Mesendoderm (in vitro differentiated cells): ENCODE data around the gene GALNT1.

Source experiments
- DNase-seq: peaks from one replicate; pipeline ENCODE4 v3.0.0; 2013
- H2AK5ac ChIP-seq: 2 replicates; pipeline ENCODE4 v1.6.1; 2013; ENCODE audit warnings: low read length, inconsistent platforms
- H2BK120ac ChIP-seq: 2 replicates; pipeline ENCODE4 v1.6.1; 2013; ENCODE audit warnings: low read depth, mild to moderate bottlenecking, low read length, moderate library complexity, mixed read lengths
- H2BK15ac ChIP-seq: replicated peaks from 2 replicates; pipeline ENCODE4 v1.6.1; 2013; ENCODE audit warnings: low read depth, mild to moderate bottlenecking, moderate library complexity
- H2BK5ac ChIP-seq: 2 replicates; pipeline ENCODE4 v1.6.1; 2013; ENCODE audit warnings: low read length, inconsistent platforms
- H3K18ac ChIP-seq: 2 replicates; pipeline ENCODE4 v1.6.1; 2013; ENCODE audit warnings: mild to moderate bottlenecking, low read length, mixed read lengths
- H3K23ac ChIP-seq: one replicate; pipeline ENCODE4 v1.6.1; 2013; ENCODE audit warnings: low read length
- H3K27ac ChIP-seq: 2 replicates; pipeline ENCODE4 v1.5.1; 2013; ENCODE audit warnings: low read depth, mild to moderate bottlenecking, inconsistent platforms, low read length, moderate library complexity
- H3K27me3 ChIP-seq: 2 replicates; pipeline ENCODE4 v1.6.1; 2013; ENCODE audit warnings: low read length, control low read depth, mild to moderate bottlenecking, inconsistent platforms; ENCODE audit not compliant: insufficient read depth, poor library complexity
- H3K36me3 ChIP-seq: 2 replicates; pipeline ENCODE4 v1.6.1; 2013; ENCODE audit warnings: low read length, inconsistent platforms; ENCODE audit not compliant: control insufficient read depth, insufficient read depth
- H3K4ac ChIP-seq: one replicate; pipeline ENCODE4 v1.6.1; 2013; ENCODE audit warnings: low read depth, mild to moderate bottlenecking, low read length, moderate library complexity
- H3K4me1 ChIP-seq: 2 replicates; pipeline ENCODE4 v1.6.1; 2013; ENCODE audit warnings: low read depth, low read length, inconsistent platforms; ENCODE audit not compliant: control insufficient read depth
- H3K4me2 ChIP-seq: 2 replicates; pipeline ENCODE4 v1.6.1; 2013; ENCODE audit warnings: low read length
- H3K4me3 ChIP-seq: 2 replicates; pipeline ENCODE4 v1.5.1; 2013; ENCODE audit warnings: mild to moderate bottlenecking, low read length
- H3K56ac ChIP-seq: one replicate; pipeline ENCODE4 v1.6.1; 2013; ENCODE audit warnings: low read length
- H3K79me1 ChIP-seq: 2 replicates; pipeline ENCODE4 v1.6.1; 2013; ENCODE audit warnings: low read length, inconsistent platforms
- H3K79me2 ChIP-seq: 2 replicates; pipeline ENCODE4 v1.6.1; 2013; ENCODE audit warnings: mild to moderate bottlenecking, low read length; ENCODE audit not compliant: control insufficient read depth, insufficient read depth
- H3K9ac ChIP-seq: 2 replicates; pipeline ENCODE4 v1.6.1; 2013; ENCODE audit warnings: low read length, inconsistent platforms
- H4K5ac ChIP-seq: one replicate; pipeline ENCODE4 v1.6.1; 2013; ENCODE audit warnings: low read length
- H4K8ac ChIP-seq: one replicate; pipeline ENCODE4 v1.6.1; 2013; ENCODE audit warnings: low read depth, mild to moderate bottlenecking, control low read depth, low read length, moderate library complexity
- WGBS: extraction: QIAGEN DNeasy Blood & Tissue Kit; methylation state at CpG from one replicate; pipeline ENCODE4 v1.1.7; 2013; ENCODE audit warnings: low lambda C conversion rate, missing lambda C conversion rate; ENCODE audit not compliant: insufficient coverage; ENCODE audit errors: extremely low coverage; 5-methylcytosine and 5-hydroxymethylcytosine counted together

The GALNT1 gene

GRCh38 chr18:35662293-35663062, 80.9 kb downstream of the GALNT1 start:
- H3K4me1 ChIP-seq: peaks cover 3% of the 10 kb centered on the region
- no peak overlapping the region for H2BK120ac ChIP-seq
- no peaks in the 10 kb centered on the region for H3K36me3 ChIP-seq
- H4K8ac ChIP-seq: no peak overlapping the region
- no peak overlapping the region for H2AK5ac ChIP-seq
- no peak overlapping the region for H2BK15ac ChIP-seq
- WGBS: no CpG with 5 or more reads among the region's 3 CpGs
- no peaks in the 10 kb centered on the region for H3K27me3 ChIP-seq
- H3K23ac ChIP-seq: no peak overlapping the region
- no peak overlapping the region for H2BK5ac ChIP-seq
- no peak overlapping the region for H3K4me3 ChIP-seq
- no peaks in the 10 kb centered on the region for H3K79me2 ChIP-seq
- no peak overlapping the region for H3K4me2 ChIP-seq
- H3K79me1 ChIP-seq: peaks cover 3% of the 10 kb centered on the region
- DNase-seq: no peak
- no peak overlapping the region for H3K18ac ChIP-seq
- H3K27ac ChIP-seq: no peak overlapping the region
- H3K4ac ChIP-seq: no peak overlapping the region
- H4K5ac ChIP-seq: no peak overlapping the region
- H3K9ac ChIP-seq: no peak overlapping the region
- H3K56ac ChIP-seq: no peak overlapping the region

- whole genome bisulfite sequencing: no CpG with 5 or more reads among the region's 1 CpG
- Histone ChIP-seq H2BK5ac (no peak overlapping the region), H2AK5ac (no peak overlapping the region), H4K5ac (no peak overlapping the region), H3K27me3 (no peaks in the 10 kb centered on the region), H2BK15ac (no peak overlapping the region), H3K79me2 (no peaks in the 10 kb centered on the region), H2BK120ac (no peak overlapping the region), H3K4me3 (no peak overlapping the region), H3K18ac (no peak overlapping the region), H3K79me1 (no peaks in the 10 kb centered on the region), H3K36me3 (no peaks in the 10 kb centered on the region), H3K27ac (no peak overlapping the region), H3K23ac (no peak overlapping the region), H3K56ac (no peak overlapping the region), H3K4ac (no peak overlapping the region), H3K4me1 (no peaks in the 10 kb centered on the region), H3K9ac (no peak overlapping the region), H3K4me2 (no peak overlapping the region), H4K8ac (no peak overlapping the region)
- DNase-seq: no peak
Measured at GRCh38 chr18:35671966-35672603, 90.5 kb downstream of the GALNT1 start.

DNA sequence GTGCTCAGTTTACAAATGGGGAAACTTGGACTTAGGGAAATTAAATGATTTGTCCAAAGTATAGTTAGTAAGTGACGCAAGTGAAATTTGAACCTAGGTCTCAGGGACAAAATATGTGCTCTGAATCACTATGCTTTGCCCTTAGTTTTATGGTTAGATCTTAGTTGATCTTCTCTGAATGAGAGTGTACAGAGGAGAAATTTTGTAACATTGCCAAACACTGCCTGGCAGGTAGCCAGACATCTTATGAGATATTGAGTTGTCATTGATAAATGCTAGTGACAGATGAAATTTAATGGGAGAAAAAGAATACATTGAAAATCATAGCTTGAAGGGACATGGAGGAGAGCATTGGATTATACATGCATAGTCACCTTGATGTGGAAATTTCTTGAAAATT, 91.4 kb downstream of the GALNT1 start:
- Histone ChIP-seq H3K27ac (no peak overlapping the region), H3K9ac (no peak overlapping the region), H3K4me2 (no peak overlapping the region), H3K36me3 (no peaks in the 10 kb centered on the region), H3K79me2 (no peaks in the 10 kb centered on the region), H2BK15ac (no peak overlapping the region), H3K4me1 (no peaks in the 10 kb centered on the region), H4K5ac (no peak overlapping the region), H3K56ac (no peak overlapping the region), H3K79me1 (no peaks in the 10 kb centered on the region), H4K8ac (no peak overlapping the region), H3K27me3 (no peaks in the 10 kb centered on the region), H2BK5ac (no peak overlapping the region), H3K18ac (no peak overlapping the region), H3K4ac (no peak overlapping the region), H2AK5ac (no peak overlapping the region), H2BK120ac (no peak overlapping the region), H3K23ac (no peak overlapping the region), H3K4me3 (no peak overlapping the region)
- DNase-seq: no peak
- WGBS: no CpG with 5 or more reads among the region's 1 CpG

DNA sequence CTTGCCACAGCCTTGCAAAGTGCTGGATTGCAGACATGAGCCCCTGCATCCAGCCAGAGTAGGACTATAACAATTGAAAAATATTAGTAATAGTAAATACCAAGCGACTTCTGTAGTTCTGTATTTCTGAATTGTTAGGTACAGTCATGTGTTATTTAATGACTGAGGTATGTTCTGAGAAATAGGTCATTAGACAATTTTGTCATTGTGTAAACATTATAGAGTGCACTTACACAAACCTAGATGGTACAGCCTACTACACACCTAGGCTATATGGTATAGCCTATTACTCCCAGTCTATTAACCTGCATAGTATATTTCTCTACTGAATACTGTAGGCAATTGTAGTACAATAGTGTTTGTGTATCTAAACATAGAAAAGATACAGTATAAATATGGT, 92.1 kb downstream of the GALNT1 start:
- Histone ChIP-seq H3K23ac (no peak overlapping the region), H3K9ac (no peak overlapping the region), H2BK5ac (no peak overlapping the region), H3K36me3 (no peaks in the 10 kb centered on the region), H3K18ac (no peak overlapping the region), H4K8ac (no peak overlapping the region), H3K79me1 (no peaks in the 10 kb centered on the region), H2BK15ac (no peak overlapping the region), H3K79me2 (no peaks in the 10 kb centered on the region), H3K56ac (no peak overlapping the region), H4K5ac (no peak overlapping the region), H3K4me1 (no peaks in the 10 kb centered on the region), H3K27me3 (no peaks in the 10 kb centered on the region), H3K4ac (no peak overlapping the region), H3K4me2 (no peak overlapping the region), H2BK120ac (no peak overlapping the region), H3K27ac (no peak overlapping the region), H2AK5ac (no peak overlapping the region), H3K4me3 (no peak overlapping the region)
- no CpG with 5 or more reads among the region's 1 CpG for WGBS
- no peak for DNase-seq

GRCh38 chr18:35680139-35680551, 98.6 kb downstream of the GALNT1 start:
- Histone ChIP-seq H2BK5ac (no peak overlapping the region), H4K5ac (no peak overlapping the region), H3K27me3 (no peaks in the 10 kb centered on the region), H3K4ac (no peak overlapping the region), H2BK120ac (no peak overlapping the region), H3K4me2 (no peak overlapping the region), H2AK5ac (no peak overlapping the region), H2BK15ac (no peak overlapping the region), H3K36me3 (no peaks in the 10 kb centered on the region), H3K18ac (no peak overlapping the region), H4K8ac (no peak overlapping the region), H3K9ac (no peak overlapping the region), H3K79me1 (no peaks in the 10 kb centered on the region), H3K56ac (no peak overlapping the region), H3K27ac (no peak overlapping the region), H3K4me3 (no peak overlapping the region), H3K79me2 (no peaks in the 10 kb centered on the region), H3K4me1 (no peaks in the 10 kb centered on the region), H3K23ac (no peak overlapping the region)
- DNase-seq: peak; percentile 17
